Stomach (tissue), 9 donors: ENCODE results near the gene VDR. TPM values are rescaled to one million over a fixed set of nuclear protein-coding genes. Genes with fewer than 3 reads are reported as not detected.

Experiments used
- DNase-seq, 2 donors: peaks; one replicate each; pipeline versions ENCODE4 v3.0.0 to v3.0.0-alpha.2; 2013 to 2019
- H3K27ac ChIP-seq, 5 donors: fragments of 200-600 bp in 4 of 5; sonication (generic) in 4 of 5; one replicate each; pipeline ENCODE4 v1.5.1; 2013 to 2019; ENCODE audit warnings: mild to moderate bottlenecking in 1 of 5, moderate library complexity in 1 of 5
- H3K27me3 ChIP-seq, 3 donors: fragments of 200-600 bp; sonication (generic); one replicate each; pipeline ENCODE4 v1.5.1; 2017 to 2019; ENCODE audit warnings: mixed run types in 1 of 3
- H3K36me3 ChIP-seq, 4 donors: fragments of 200-600 bp; sonication (generic); 1 replicate in 3 of 4; 2 replicates in 1 of 4; pipeline ENCODE4 v1.5.1; 2016 to 2019
- H3K4me1 ChIP-seq, 4 donors: fragments of 200-600 bp; sonication (generic); one replicate each; pipeline ENCODE4 v1.5.1; 2016 to 2019
- H3K4me3 ChIP-seq, 4 donors: fragments of 200-600 bp; sonication (generic) in 3 of 4; one replicate each; pipeline ENCODE4 v1.5.1; 2016 to 2019; ENCODE audit warnings: mild to moderate bottlenecking in 1 of 4
- H3K9me3 ChIP-seq, 4 donors: fragments of 200-600 bp; sonication (generic); one replicate each; pipeline ENCODE4 v1.5.1; 2016 to 2019
- CTCF ChIP-seq, 7 experiments: fragments of 450-650 bp in 4 of 7; fragments of 200-600 bp in 3 of 7; sonication (generic) in 3 of 7; IDR thresholded peaks; one replicate each; pipeline ENCODE4 v1.5.1; 2016 to 2019; ENCODE audit warnings: antibody characterized with exemption in 7 of 7, control low read depth in 2 of 7, mild to moderate bottlenecking in 1 of 7
- EP300 ChIP-seq: sonication (generic); formaldehyde crosslinking; IDR thresholded peaks from one replicate; pipeline ENCODE4 v1.6.1; 2017; ENCODE audit warnings: antibody characterized with exemption
- POLR2A ChIP-seq, 4 donors: fragments of 450-650 bp; IDR thresholded peaks; one replicate each; pipeline ENCODE4 v1.6.1; 2016; ENCODE audit warnings: antibody characterized with exemption in 4 of 4, control low read depth in 2 of 4, mild to moderate bottlenecking in 1 of 4, moderate library complexity in 1 of 4
- POLR2AphosphoS5 ChIP-seq, 3 donors: sonication (generic); formaldehyde crosslinking; IDR thresholded peaks; one replicate each; pipeline ENCODE4 v1.6.1; 2016; ENCODE audit warnings: antibody characterized with exemption in 3 of 3
- WGBS, 5 donors: extraction: QIAGEN DNeasy Blood & Tissue Kit in 3 of 5; methylation state at CpG; one replicate each; pipeline versions ENCODE4 v1.1.5 to v1.1.7; 2013 to 2018; 5-methylcytosine and 5-hydroxymethylcytosine counted together
- intact Hi-C: fragments of 100-400 bp; cut with DNase I; formaldehyde crosslinking; loops from one replicate; pipeline ENCODE4 v1.15.1; 2023; ENCODE audit warnings: low total_unique reads
- polyA plus RNA-seq, 3 donors: library from polyadenylated mRNA; stranded (reverse); fragments of 200-250 nt; gene quantifications; one replicate each; pipeline ENCODE4 v1.2.3, GENCODE V29; 2013
- total RNA-seq, 5 donors: library from RNA; depleted of rRNA; stranded (reverse); fragments of >200 nt; gene quantifications; one replicate each; pipeline versions ENCODE4 v1.1.0 to v1.2.3, GENCODE V29; 2014 to 2016
- donor health status: healthy with polysubstance abuse.
- donor health status: Bipolar disorder and iron deficiency.
- donor health status: healthy.

VDR gene
- total and polyA plus RNA-seq, 8 donors, result 2.8 to 22.3 (median 4.7) TPM

GRCh38 chr12:47949441-47950341 is 44.9 kb upstream of the VDR start:
- H3K36me3 ChIP-seq, result no peaks in the 10 kb centered on the region
- WGBS, 5 donors, result 47 to 56% (median 51%) methylated on average over 32 of the region's 32 CpGs
- intact Hi-C loops, result loop anchor here (10.0 kb wide), 1 partner anchor 215 kb away; no protein-coding TSS in a partner anchor
- H3K27me3 ChIP-seq, result no peaks in the 10 kb centered on the region
- no peaks in the 10 kb centered on the region for H3K9me3 ChIP-seq
- H3K4me3 ChIP-seq, result no peak overlapping the region
- no peak overlapping the region for H3K27ac ChIP-seq
- peak; percentile 80 to 87 for DNase-seq
- TF ChIP-seq POLR2A (IDR thresholded peaks at IDR 0.05) (no peak), EP300 (no peak), CTCF (IDR thresholded peaks at IDR 0.05) (peak in 5 of 7 experiments; percentile 51 to 82 (median 73)), POLR2AphosphoS5 (IDR thresholded peaks at IDR 0.05) (peak in 1 of 3 donors; percentile 16)
- peaks cover 4 to 23% (median 13%) of the 10 kb centered on the region in 4 donors for H3K4me1 ChIP-seq

- no peak for TF ChIP-seq CTCF (IDR thresholded peaks at IDR 0.05)
- no peak for TF ChIP-seq POLR2AphosphoS5 (IDR thresholded peaks at IDR 0.05)
- TF ChIP-seq EP300, result no peak
- TF ChIP-seq POLR2A (IDR thresholded peaks at IDR 0.05), result no peak
These were observed 42.5 kb upstream of the VDR start for GRCh38 chr12:47947341-47947740.

GRCh38 chr12:47946413-47947323 is 41.9 kb upstream of the VDR start:
- intact Hi-C loops, result loop anchor here (10.0 kb wide), 1 partner anchor 218 kb away; no protein-coding TSS in a partner anchor
- peaks cover 4 to 32% (median 22%) of the 10 kb centered on the region in 4 donors for H3K4me1 ChIP-seq
- H3K4me3 ChIP-seq, result no peak overlapping the region
- H3K36me3 ChIP-seq, result no peaks in the 10 kb centered on the region
- H3K9me3 ChIP-seq, result no peaks in the 10 kb centered on the region
- no peak overlapping the region for H3K27ac ChIP-seq
- no peak for DNase-seq
- TF ChIP-seq POLR2A (IDR thresholded peaks at IDR 0.05), result no peak
- TF ChIP-seq POLR2AphosphoS5 (IDR thresholded peaks at IDR 0.05), result no peak
- TF ChIP-seq EP300, result no peak
- TF ChIP-seq CTCF (IDR thresholded peaks at IDR 0.05), result no peak
- H3K27me3 ChIP-seq, result peaks cover 2 to 20% (median 14%) of the 10 kb centered on the region in 3 donors
- WGBS, 5 donors, result 65 to 72% (median 68%) methylated on average over 27 of the region's 27 CpGs

More at GRCh38 chr12:47947341-47947740, 42.5 kb upstream of the VDR start:
- intact Hi-C loops, result loop anchor here (10.0 kb wide), 1 partner anchor 217 kb away; no protein-coding TSS in a partner anchor
- peaks cover 4 to 25% (median 16%) of the 10 kb centered on the region in 4 donors for H3K4me1 ChIP-seq
- H3K9me3 ChIP-seq, result no peaks in the 10 kb centered on the region
- peaks cover 0 to 13% (median 7%) of the 10 kb centered on the region in 3 donors for H3K27me3 ChIP-seq
- H3K36me3 ChIP-seq, result no peaks in the 10 kb centered on the region
- H3K27ac ChIP-seq, result no peak overlapping the region
- DNase-seq, result peak in 1 of 2 donors; percentile 47
- H3K4me3 ChIP-seq, result no peak overlapping the region
- WGBS, 5 donors, result 63 to 83% (median 74%) methylated on average over 12 of the region's 12 CpGs

- H3K9me3 ChIP-seq, result no peaks in the 10 kb centered on the region
- 43 to 59% (median 52%) methylated on average over 1 of the region's 1 CpG for WGBS, 5 donors
- no peak overlapping the region for H3K4me3 ChIP-seq
- peaks cover 2 to 31% (median 18%) of the 10 kb centered on the region in 3 donors for H3K27me3 ChIP-seq
- DNase-seq, result no peak
- intact Hi-C loops, result loop anchor here (10.0 kb wide), 1 partner anchor 219 kb away; no protein-coding TSS in a partner anchor
- no peak for TF ChIP-seq EP300
- peaks cover 4 to 33% (median 22%) of the 10 kb centered on the region in 4 donors for H3K4me1 ChIP-seq
- no peaks in the 10 kb centered on the region for H3K36me3 ChIP-seq
- no peak overlapping the region for H3K27ac ChIP-seq
These were observed 40.5 kb upstream of the VDR start for GRCh38 chr12:47945341-47945728.
